HG02885 (cell line): ENCODE measurements around the gene MORN1.

Source experiments
- ATAC-seq: cut with Tn5 transposase; IDR thresholded peaks from one replicate; pipeline ENCODE4 v1.9.1; 2021; ENCODE audit warnings: mild to moderate bottlenecking; ENCODE audit not compliant: unreplicated experiment, poor library complexity

MORN1 gene

GRCh38 chr1:2376261-2376741, 15.1 kb downstream of the MORN1 start:
- no peak for ATAC-seq

- no peak for ATAC-seq
Observed at GRCh38 chr1:2375923-2376260, 15.5 kb downstream of the MORN1 start.

- no peak for ATAC-seq
Observed at GRCh38 chr1:2375246-2375922, 16.0 kb downstream of the MORN1 start.

GRCh38 chr1:2374252-2375155, 16.9 kb downstream of the MORN1 start:
- ATAC-seq, result no peak

GRCh38 chr1:2373551-2374251, 17.7 kb downstream of the MORN1 start:
- no peak for ATAC-seq

GRCh38 chr1:2372551-2373490, 18.5 kb downstream of the MORN1 start:
- ATAC-seq, result no peak

- ATAC-seq, result no peak
Observed at GRCh38 chr1:2368053-2368744, 23.2 kb downstream of the MORN1 start.

GRCh38 chr1:2363847-2364513, 27.4 kb downstream of the MORN1 start:
- ATAC-seq, result no peak

- no peak for ATAC-seq
Observed at GRCh38 chr1:2360588-2361364, 30.6 kb downstream of the MORN1 start.

- ATAC-seq, result no peak
Observed at GRCh38 chr1:2358651-2359640, 32.4 kb downstream of the MORN1 start.

GRCh38 chr1:2358072-2358471, 33.3 kb downstream of the MORN1 start:
- no peak for ATAC-seq

GRCh38 chr1:2356911-2357845, 34.2 kb downstream of the MORN1 start:
- ATAC-seq, result no peak

- ATAC-seq, result no peak
Observed at GRCh38 chr1:2356401-2356800, 35.0 kb downstream of the MORN1 start.

- ATAC-seq, result no peak
Observed at GRCh38 chr1:2355373-2356261, 35.7 kb downstream of the MORN1 start.
